Stimulated activated effector memory CD8-positive, alpha-beta T cell treated with anti-CD3 and anti-CD28 coated beads, Interleukin-12 subunit alpha, Interleukin-12 subunit beta, amount 100 ng/mL, for 72 hours (primary cell): ENCODE results near the gene CKLF.
"Not testable (repeated sequence)": the region's sequence is repeated elsewhere in the genome, so short reads cannot be mapped to it uniquely, and the experiment has no call there.

Experiments
- ATAC-seq: fragments of 150-1000 bp; cut with Tn5 transposase; 2 replicates; pipeline ENCODE4 v1.10.0; 2021
- DNase-seq, 2 donors: peaks; one replicate each; pipeline ENCODE4 v3.0.0; 2021 to 2022; ENCODE audit warnings: low spot score in 2 of 2
- H3K27ac Mint-ChIP-seq: one replicate; pipeline ENCODE4 v1.8.0; 2022; ENCODE audit warnings: mild to moderate bottlenecking, mixed read lengths
- H3K36me3 Mint-ChIP-seq: one replicate; pipeline ENCODE4 v1.8.0; 2022; ENCODE audit warnings: mild to moderate bottlenecking, mixed read lengths
- H3K4me1 Mint-ChIP-seq: one replicate; pipeline ENCODE4 v1.8.0; 2022; ENCODE audit warnings: mixed read lengths
- H3K4me3 Mint-ChIP-seq: one replicate; pipeline ENCODE4 v1.8.0; 2022; ENCODE audit warnings: mild to moderate bottlenecking, mixed read lengths
- H3K9me3 Mint-ChIP-seq: one replicate; pipeline ENCODE4 v1.8.0; 2022; ENCODE audit warnings: mixed read lengths

CKLF gene

GRCh38 chr16:66588981-66589713 is 36.8 kb downstream of the CKLF start:
- ATAC-seq (peak; percentile 97), DNase-seq (peak in 1 of 2 donors; percentile 71)
- Mint-ChIP-seq H3K27ac (peak overlapping the region; percentile 43), H3K4me1 (peaks cover 17% of the 10 kb centered on the region), H3K9me3 (no peaks in the 10 kb centered on the region), H3K4me3 (peak overlapping the region; percentile 65), H3K36me3 (peaks cover 7% of the 10 kb centered on the region)

- H3K27ac Mint-ChIP-seq = no peak overlapping the region
- ATAC-seq = no peak
Measured at GRCh38 chr16:66590322-66590721, 37.9 kb downstream of the CKLF start.

GRCh38 chr16:66591018-66591417 is 38.6 kb downstream of the CKLF start:
- H3K9me3 Mint-ChIP-seq = no peaks in the 10 kb centered on the region
- no peak for DNase-seq
- H3K27ac Mint-ChIP-seq = no peak overlapping the region
- ATAC-seq = no peak
- H3K36me3 Mint-ChIP-seq = peaks cover 7% of the 10 kb centered on the region
- H3K4me3 Mint-ChIP-seq = no peak overlapping the region
- H3K4me1 Mint-ChIP-seq = peaks cover 17% of the 10 kb centered on the region

More at GRCh38 chr16:66590322-66590721, 37.9 kb downstream of the CKLF start:
- H3K9me3 Mint-ChIP-seq = no peaks in the 10 kb centered on the region
- peak overlapping the region; percentile 65 for H3K4me3 Mint-ChIP-seq
- peaks cover 17% of the 10 kb centered on the region for H3K4me1 Mint-ChIP-seq
- no peak for DNase-seq
- H3K36me3 Mint-ChIP-seq = peaks cover 7% of the 10 kb centered on the region

GRCh38 chr16:66592241-66592640 is 39.9 kb downstream of the CKLF start:
- DNase-seq = no peak
- H3K9me3 Mint-ChIP-seq = no peaks in the 10 kb centered on the region
- H3K4me3 Mint-ChIP-seq = no peak overlapping the region
- no peak for ATAC-seq
- peaks cover 27% of the 10 kb centered on the region for H3K4me1 Mint-ChIP-seq
- peaks cover 7% of the 10 kb centered on the region for H3K36me3 Mint-ChIP-seq
- H3K27ac Mint-ChIP-seq = peak overlapping the region; percentile 48

- Mint-ChIP-seq H3K4me3 (no peak overlapping the region), H3K36me3 (peaks cover 7% of the 10 kb centered on the region), H3K9me3 (no peaks in the 10 kb centered on the region), H3K27ac (no peak overlapping the region), H3K4me1 (peaks cover 32% of the 10 kb centered on the region)
- no peak for DNase-seq
- no peak for ATAC-seq
Measured at GRCh38 chr16:66592814-66593213, 40.4 kb downstream of the CKLF start.

GRCh38 chr16:66594739-66595138 is 42.4 kb downstream of the CKLF start:
- H3K9me3 Mint-ChIP-seq = no peaks in the 10 kb centered on the region
- H3K27ac Mint-ChIP-seq = no peak overlapping the region
- DNase-seq = no peak
- no peak overlapping the region for H3K4me3 Mint-ChIP-seq
- peaks cover 36% of the 10 kb centered on the region for H3K4me1 Mint-ChIP-seq
- ATAC-seq = no peak
- H3K36me3 Mint-ChIP-seq = no peaks in the 10 kb centered on the region

GRCh38 chr16:66596559-66596958 is 44.2 kb downstream of the CKLF start:
- H3K4me1 Mint-ChIP-seq = peaks cover 30% of the 10 kb centered on the region
- not testable (repeated sequence) for H3K9me3 Mint-ChIP-seq, DNase-seq, ATAC-seq, H3K36me3 Mint-ChIP-seq, H3K4me3 Mint-ChIP-seq
- peak overlapping the region; percentile 38 for H3K27ac Mint-ChIP-seq

- Mint-ChIP-seq H3K36me3 (no peaks in the 10 kb centered on the region), H3K9me3 (no peaks in the 10 kb centered on the region), H3K4me3 (peak overlapping the region; percentile 14), H3K27ac (peak overlapping the region; percentile 38), H3K4me1 (peaks cover 30% of the 10 kb centered on the region)
- DNase-seq (no peak), ATAC-seq (peak; percentile 83)
Measured at GRCh38 chr16:66596986-66597848, 44.8 kb downstream of the CKLF start.

GRCh38 chr16:66598111-66598510 is 45.7 kb downstream of the CKLF start:
- no peak overlapping the region for H3K27ac Mint-ChIP-seq

GRCh38 chr16:66599726-66600125 is 47.4 kb downstream of the CKLF start:
- H3K4me1 Mint-ChIP-seq = peaks cover 44% of the 10 kb centered on the region
- DNase-seq = no peak
- no peak for ATAC-seq
- no peak overlapping the region for H3K27ac Mint-ChIP-seq
- peaks cover 11% of the 10 kb centered on the region for H3K36me3 Mint-ChIP-seq
- H3K4me3 Mint-ChIP-seq = no peak overlapping the region
- H3K9me3 Mint-ChIP-seq = no peaks in the 10 kb centered on the region

More at GRCh38 chr16:66598111-66598510, 45.7 kb downstream of the CKLF start:
- H3K4me1 Mint-ChIP-seq = peaks cover 34% of the 10 kb centered on the region
- H3K9me3 Mint-ChIP-seq = no peaks in the 10 kb centered on the region
- DNase-seq (no peak), ATAC-seq (peak; percentile 69)
- H3K36me3 Mint-ChIP-seq = no peaks in the 10 kb centered on the region
- peak overlapping the region; percentile 6 for H3K4me3 Mint-ChIP-seq

GRCh38 chr16:66600477-66600876 is 48.1 kb downstream of the CKLF start:
- H3K27ac Mint-ChIP-seq = peak overlapping the region; percentile 12

GRCh38 chr16:66601471-66601870 is 49.1 kb downstream of the CKLF start:
- no peak for ATAC-seq
- Mint-ChIP-seq H3K4me3 (no peak overlapping the region), H3K4me1 (peaks cover 50% of the 10 kb centered on the region), H3K9me3 (no peaks in the 10 kb centered on the region), H3K27ac (peak overlapping the region; percentile 12), H3K36me3 (peaks cover 11% of the 10 kb centered on the region)
- no peak for DNase-seq

More at GRCh38 chr16:66600477-66600876, 48.1 kb downstream of the CKLF start:
- Mint-ChIP-seq H3K36me3 (peaks cover 11% of the 10 kb centered on the region), H3K4me3 (no peak overlapping the region), H3K9me3 (no peaks in the 10 kb centered on the region), H3K4me1 (peaks cover 44% of the 10 kb centered on the region)
- ATAC-seq = no peak
- DNase-seq = no peak

- Mint-ChIP-seq H3K36me3 (peaks cover 34% of the 10 kb centered on the region), H3K4me3 (peak overlapping the region; percentile 88), H3K9me3 (no peaks in the 10 kb centered on the region), H3K4me1 (peaks cover 53% of the 10 kb centered on the region), H3K27ac (peak overlapping the region; percentile 93)
- DNase-seq (peak; percentile 46 to 85), ATAC-seq (peak; percentile 70)
Measured at GRCh38 chr16:66603537-66604375, 51.4 kb downstream of the CKLF start.

GRCh38 chr16:66604376-66605176 is 52.2 kb downstream of the CKLF start, which contains the start of gene CMTM3:
Gene CMTM3 (plus strand): TSS chr16:66604704. CDS start chr16:66604806, 102 bp downstream.
- peaks cover 51% of the 10 kb centered on the region for H3K4me1 Mint-ChIP-seq
- H3K27ac Mint-ChIP-seq = peak within 1 kb of the TSS; percentile 93
- ATAC-seq = peak; percentile 77
- peak; percentile 78 to 92 for DNase-seq
- peaks cover 42% of the 10 kb centered on the region for H3K36me3 Mint-ChIP-seq
- peak within 1 kb of the TSS; percentile 88 for H3K4me3 Mint-ChIP-seq
- no peaks in the 10 kb centered on the region for H3K9me3 Mint-ChIP-seq
